H1 (cell line): ENCODE data around the gene SMIM32. TPM values are rescaled to one million over a fixed set of nuclear protein-coding genes. Genes with fewer than 3 reads are reported as not detected.

Source experiments
- CTCF ChIA-PET: fragments of 300-600 bp; sonication (Branson Sonifier 250); formaldehyde crosslinking; loops from one replicate; lab custom pipeline; 2021; ENCODE audit not compliant: partially characterized antibody; lab: Charles Lee
- POLR2A ChIA-PET: fragments of 300-600 bp; sonication (Branson Sonifier 250); formaldehyde crosslinking; loops from one replicate; lab custom pipeline; 2021; ENCODE audit warnings: inconsistent platforms; ENCODE audit not compliant: partially characterized antibody; lab: Charles Lee
- DNase-seq, 2 experiments: peaks; one replicate each; pipeline versions ENCODE4 v3.0.0 to v3.0.0-alpha.2; 2010 to 2022; ENCODE audit warnings: low spot score in 2 of 2, low read depth in 1 of 2, mixed read lengths in 1 of 2
- FAIRE-seq: peaks from 2 replicates; lab custom pipeline; 2011; peaks lifted over from hg19 to GRCh38; lab: Jason Lieb, UNC
- H2AFZ ChIP-seq: 2 replicates; pipeline ENCODE4 v1.8.1; 2012; ENCODE audit warnings: low read length, inconsistent platforms
- H2AK5ac ChIP-seq: 2 replicates; pipeline ENCODE4 v1.6.1; 2013; ENCODE audit warnings: low read depth, low read length
- H2BK120ac ChIP-seq: replicated peaks from 2 replicates; pipeline ENCODE3; 2013; ENCODE audit warnings: low read depth, low read length, inconsistent platforms
- H2BK12ac ChIP-seq: 2 replicates; pipeline ENCODE4 v1.6.1; 2013; ENCODE audit warnings: low read depth, low read length
- H2BK15ac ChIP-seq: 2 replicates; pipeline ENCODE4 v1.6.1; 2013; ENCODE audit warnings: low read length
- H2BK20ac ChIP-seq: 2 replicates; pipeline ENCODE4 v1.6.1; 2013; ENCODE audit warnings: low read length
- H2BK5ac ChIP-seq: 2 replicates; pipeline ENCODE4 v1.6.1; 2013; ENCODE audit warnings: low read depth, low read length
- H3K14ac ChIP-seq: 2 replicates; pipeline ENCODE4 v1.6.1; 2013; ENCODE audit warnings: inconsistent platforms; ENCODE audit not compliant: insufficient read length
- H3K18ac ChIP-seq: 2 replicates; pipeline ENCODE4 v1.6.1; 2013; ENCODE audit warnings: low read length; ENCODE audit errors: extremely low read depth
- H3K23ac ChIP-seq: 2 replicates; pipeline ENCODE4 v1.6.1; 2013; ENCODE audit warnings: inconsistent platforms; ENCODE audit not compliant: insufficient read length
- H3K23me2 ChIP-seq: 2 replicates; pipeline ENCODE4 v1.6.1; 2013; ENCODE audit warnings: low read depth, low read length
- H3K27ac ChIP-seq: 2 replicates; pipeline ENCODE4 v1.6.1; 2011; ENCODE audit warnings: low read depth, low read length, inconsistent platforms
- H3K27me3 ChIP-seq, 4 experiments: replicated peaks in 1 of 4; 1 replicate in 1 of 4; 2 replicates in 3 of 4; pipeline versions ENCODE4 v1.6.1 to v1.8.1; 2011 to 2013; ENCODE audit warnings: low read length in 3 of 4, mild to moderate bottlenecking in 3 of 4, inconsistent platforms in 2 of 4, mixed read lengths in 2 of 4, moderate library complexity in 1 of 4; ENCODE audit not compliant: control insufficient read depth in 3 of 4, insufficient read depth in 3 of 4; ENCODE audit errors: extremely low read depth in 1 of 4
- H3K36me3 ChIP-seq, 4 experiments: 2 replicates each; pipeline versions ENCODE4 v1.6.1 to v1.8.1; 2011 to 2013; ENCODE audit warnings: mild to moderate bottlenecking in 4 of 4, low read length in 3 of 4, moderate library complexity in 2 of 4, control low read depth in 1 of 4, inconsistent platforms in 1 of 4; ENCODE audit not compliant: insufficient read depth in 4 of 4, control insufficient read depth in 2 of 4
- H3K4ac ChIP-seq: replicated peaks from 2 replicates; pipeline ENCODE3; 2013; ENCODE audit warnings: low read length, low read depth, mixed read lengths, inconsistent platforms; ENCODE audit not compliant: insufficient read length
- H3K4me1 ChIP-seq, 4 experiments: replicated peaks in 1 of 4; 1 replicate in 1 of 4; 2 replicates in 3 of 4; pipeline versions ENCODE4 v1.6.1 to v1.8.1; 2011 to 2013; ENCODE audit warnings: low read length in 3 of 4, inconsistent platforms in 2 of 4, mixed read lengths in 1 of 4; ENCODE audit not compliant: insufficient read depth in 4 of 4, control insufficient read depth in 3 of 4
- H3K4me2 ChIP-seq, 2 experiments: 2 replicates each; pipeline versions ENCODE4 v1.6.1 to v1.8.1; 2011 to 2013; ENCODE audit warnings: low read depth in 2 of 2, low read length in 2 of 2, control low read depth in 1 of 2, inconsistent platforms in 1 of 2, mild to moderate bottlenecking in 1 of 2; ENCODE audit not compliant: insufficient read depth in 1 of 2
- H3K4me3 ChIP-seq, 4 experiments: fragments of 200-600, 300-600 bp in 1 of 4; sonication (generic), shearing (Covaris generic), sonication (Bioruptor Twin) in 1 of 4; 2 replicates each; pipeline versions ENCODE4 v1.5.1 to v1.8.1; 2011 to 2016; ENCODE audit warnings: low read length in 4 of 4, low read depth in 3 of 4, control low read depth in 2 of 4, inconsistent platforms in 2 of 4, mild to moderate bottlenecking in 2 of 4, mixed read lengths in 1 of 4, moderate library complexity in 1 of 4; ENCODE audit not compliant: insufficient read depth in 2 of 4; ENCODE audit errors: extremely low read depth in 1 of 4
- H3K56ac ChIP-seq: replicated peaks from 2 replicates; pipeline ENCODE3; 2013; ENCODE audit warnings: low read depth, mild to moderate bottlenecking, mixed read lengths, low read length, inconsistent platforms; ENCODE audit not compliant: insufficient read length
- H3K79me1 ChIP-seq: 2 replicates; pipeline ENCODE4 v1.6.1; 2013; ENCODE audit warnings: low read depth, low read length, control low read depth
- H3K79me2 ChIP-seq, 2 experiments: 2 replicates each; pipeline versions ENCODE4 v1.6.1 to v1.8.1; 2012 to 2013; ENCODE audit warnings: low read length in 2 of 2, mild to moderate bottlenecking in 2 of 2, inconsistent platforms in 1 of 2; ENCODE audit not compliant: insufficient read depth in 2 of 2, control insufficient read depth in 1 of 2
- H3K9ac ChIP-seq, 4 experiments: replicated peaks in 1 of 4; 1 replicate in 1 of 4; 2 replicates in 3 of 4; pipeline versions ENCODE4 v1.6.1 to v1.8.1; 2011 to 2013; ENCODE audit warnings: low read depth in 3 of 4, low read length in 3 of 4, control low read depth in 2 of 4, mild to moderate bottlenecking in 2 of 4, moderate library complexity in 2 of 4, inconsistent platforms in 1 of 4; ENCODE audit errors: extremely low read depth in 1 of 4
- H3K9me3 ChIP-seq, 2 experiments: 2 replicates each; pipeline versions ENCODE4 v1.6.1 to v1.8.1; 2012 to 2013; ENCODE audit warnings: mild to moderate bottlenecking in 2 of 2, moderate library complexity in 2 of 2, control low read depth in 1 of 2, inconsistent platforms in 1 of 2, low read depth in 1 of 2, low read length in 1 of 2, mixed read lengths in 1 of 2; ENCODE audit not compliant: insufficient read depth in 2 of 2
- H4K20me1 ChIP-seq, 2 experiments: replicated peaks in 1 of 2; 2 replicates each; pipeline versions ENCODE3 to v1.8.1; 2011 to 2013; ENCODE audit warnings: inconsistent platforms in 2 of 2, low read length in 2 of 2, mild to moderate bottlenecking in 1 of 2; ENCODE audit not compliant: insufficient read depth in 2 of 2, control insufficient read depth in 1 of 2
- H4K5ac ChIP-seq: 2 replicates; pipeline ENCODE4 v1.6.1; 2013; ENCODE audit warnings: low read length, low read depth, mixed read lengths, inconsistent platforms; ENCODE audit not compliant: insufficient read length
- H4K8ac ChIP-seq: 2 replicates; pipeline ENCODE4 v1.8.0; 2013; ENCODE audit warnings: mild to moderate bottlenecking, moderate library complexity, low read length, inconsistent platforms; ENCODE audit not compliant: insufficient read depth; ENCODE audit errors: extremely low read depth
- H4K91ac ChIP-seq: replicated peaks from 2 replicates; pipeline ENCODE3; 2013; ENCODE audit warnings: low read length, mixed read lengths, inconsistent platforms; ENCODE audit not compliant: insufficient read length
- ASH2L ChIP-seq: fragments of 200-600, 300-600 bp; sonication (generic); IDR thresholded peaks from one replicate; pipeline ENCODE4 v1.7.1; 2017; ENCODE audit warnings: low read length
- BACH1 ChIP-seq: IDR thresholded peaks from 2 replicates; pipeline ENCODE4 v1.6.1; 2012; ENCODE audit warnings: low read length, improper control_type of control experiment
- BCL11A ChIP-seq, 2 experiments: IDR thresholded peaks; one replicate each; pipeline ENCODE4 v1.6.1; 2011; ENCODE audit warnings: low read depth in 2 of 2, low read length in 2 of 2, mild to moderate bottlenecking in 2 of 2
- E2F6 ChIP-seq: IDR thresholded peaks from 2 replicates; pipeline ENCODE4 v1.6.1; 2012; ENCODE audit warnings: inconsistent platforms
- GABPA ChIP-seq: IDR thresholded peaks from 2 replicates; pipeline ENCODE4 v1.6.1; 2011; ENCODE audit warnings: mild to moderate bottlenecking, low read length, moderate library complexity, borderline replicate concordance; ENCODE audit not compliant: insufficient read depth
- KDM5A ChIP-seq: fragments of 200-600 bp; IDR thresholded peaks from 2 replicates; pipeline ENCODE4 v1.7.1; 2012; ENCODE audit warnings: mild to moderate bottlenecking, low read length, inconsistent platforms, mixed read lengths
- POLR2A ChIP-seq, 2 experiments: IDR thresholded peaks; 1 replicate in 1 of 2; 2 replicates in 1 of 2; pipeline ENCODE4 v1.6.1; 2011; ENCODE audit warnings: low read depth in 2 of 2, low read length in 2 of 2, mild to moderate bottlenecking in 2 of 2; ENCODE audit errors: control extremely low read depth in 1 of 2
- RBBP5 ChIP-seq: IDR thresholded peaks from 2 replicates; pipeline ENCODE4 v1.7.1; 2012; ENCODE audit warnings: low read depth, mild to moderate bottlenecking, inconsistent platforms, low read length, moderate library complexity, borderline replicate concordance
- RNF2 ChIP-seq: fragments of 200-900, 300-1000 bp; sonication (generic); IDR thresholded peaks from 2 replicates; pipeline ENCODE4 v1.7.1; 2016; ENCODE audit warnings: borderline replicate concordance, low read depth, mild to moderate bottlenecking, antibody characterized with exemption, low read length; ENCODE audit not compliant: poor library complexity, severe bottlenecking; ENCODE audit errors: missing control alignments
- RXRA ChIP-seq: IDR thresholded peaks from 2 replicates; pipeline ENCODE4 v1.6.1; 2011; ENCODE audit warnings: low read depth, mild to moderate bottlenecking, low read length, moderate library complexity; ENCODE audit not compliant: insufficient read depth
- SIN3A ChIP-seq, 2 experiments: IDR thresholded peaks in 1 of 2; conservative IDR thresholded peaks in 1 of 2; 2 replicates each; pipeline ENCODE4 v1.6.1; 2011 to 2012; ENCODE audit warnings: low read length in 2 of 2, improper control_type of control experiment in 1 of 2, low read depth in 1 of 2, mild to moderate bottlenecking in 1 of 2
- SIX5 ChIP-seq: IDR thresholded peaks from 2 replicates; pipeline ENCODE4 v1.6.1; 2011; ENCODE audit warnings: mild to moderate bottlenecking, low read depth, low read length
- TBP ChIP-seq: IDR thresholded peaks from 2 replicates; pipeline ENCODE4 v1.6.1; 2011; ENCODE audit warnings: low read depth, low read length, improper control_type of control experiment
- TCF12 ChIP-seq: IDR thresholded peaks from 2 replicates; pipeline ENCODE4 v1.6.1; 2011; ENCODE audit warnings: low read depth, mild to moderate bottlenecking, low read length
- WGBS, 2 experiments: shearing (Covaris generic) in 1 of 2; methylation state at CpG; one replicate each; pipeline versions ENCODE4 v1.1.6 to v1.1.7; 2013 to 2015; ENCODE audit warnings: low lambda C conversion rate in 2 of 2, mixed read lengths in 2 of 2, inconsistent platforms in 1 of 2, low coverage in 1 of 2, missing lambda C conversion rate in 1 of 2; ENCODE audit not compliant: insufficient replicate concordance in 2 of 2, insufficient coverage in 1 of 2, insufficient read length in 1 of 2; ENCODE audit errors: extremely low coverage in 1 of 2, missing lambda C conversion rate in 1 of 2; 5-methylcytosine and 5-hydroxymethylcytosine counted together
- polyA plus RNA-seq, 7 experiments: library from polyadenylated mRNA; depleted of rRNA in 3 of 7; stranded (reverse) in 5 of 7; unstranded in 2 of 7; fragments of >200 nt in 5 of 7; fragments of 200-250 nt in 2 of 7; gene quantifications; 1 replicate in 5 of 7; 2 replicates in 1 of 7; 4 replicates in 1 of 7; pipeline versions ENCODE4 v1.2.1 to v1.2.3, GENCODE V29; 2011 to 2013; ENCODE audit warnings: missing spikeins in 2 of 7, mixed read lengths in 2 of 7
- total RNA-seq: library from RNA; stranded (reverse); fragmentation: NEBNext Ultra II Directional; extraction: Animal tissue kit (Norgen Biotek cat#: 25700); gene quantifications from 2 replicates; pipeline ENCODE4 v1.2.1, GENCODE V29; 2021

Gene SMIM32
- total and polyA plus RNA-seq, 2 of the 8 experiments (the other 6 are each of a cell fraction or from before 2014, with no cell fraction given) = 0.09 to 0.22 TPM

GRCh38 chr5:136155078-136155477, 37.9 kb downstream of the SMIM32 start:
- CTCF ChIA-PET = no interaction called here
- Histone ChIP-seq H3K27ac (no peak overlapping the region), H3K56ac (no peak overlapping the region), H3K14ac (no peak overlapping the region), H2BK5ac (no peak overlapping the region), H2BK15ac (no peak overlapping the region), H2BK120ac (no peak overlapping the region), H3K23me2 (no peaks in the 10 kb centered on the region; the same call in 1 of the 2 replicates), H2BK12ac (no peak overlapping the region), H3K4me2 (no peak overlapping the region), H2AFZ (no peak overlapping the region), H4K5ac (no peak overlapping the region), H3K79me1 (peaks cover 2% of the 10 kb centered on the region), H4K8ac (no peak overlapping the region), H3K23ac (no peak overlapping the region), H3K18ac (no peak overlapping the region), H3K79me2 (peaks cover 0 to 65% of the 10 kb centered on the region in 2 experiments; a peak in 2 of 4 replicates), H3K4ac (no peak overlapping the region), H3K27me3 (no peaks in the 10 kb centered on the region), H3K9ac (no peak overlapping the region), H3K36me3 (peaks cover 4 to 34% (median 20%) of the 10 kb centered on the region in 4 experiments; a peak in 7 of 8 replicates), H3K9me3 (peaks cover 0 to 3% of the 10 kb centered on the region in 2 experiments; a peak in 1 of 4 replicates), H2AK5ac (no peak overlapping the region), H4K20me1 (peaks cover 9 to 13% of the 10 kb centered on the region in 2 experiments), H3K4me3 (no peak overlapping the region), H4K91ac (no peak overlapping the region), H3K4me1 (no peaks in the 10 kb centered on the region), H2BK20ac (no peak overlapping the region)
- POLR2A ChIA-PET = no interaction called here
- WGBS, 2 experiments = 82% methylated on average over 2 of the region's 2 CpGs; no CpG with 5 or more reads in 1 of the 2 experiments
- no peak for DNase-seq
- FAIRE-seq = no peak
- TF ChIP-seq RBBP5 (no peak), E2F6 (no peak), SIX5 (no peak), SIN3A (conservative IDR thresholded peaks at IDR 0.05 in 1 of 2, IDR thresholded peaks at IDR 0.05 in 1 of 2; ENCODE audit: low read depth in 1 of 2, low read length in 2 of 2) (no peak), TBP (no peak), KDM5A (no peak), ASH2L (no peak), POLR2A (IDR thresholded peaks at IDR 0.05; ENCODE audit: control extremely low read depth in 1 of 2, low read depth in 2 of 2, low read length in 2 of 2) (no peak), RNF2 (no peak), BACH1 (no peak), TCF12 (no peak), BCL11A (IDR thresholded peaks at IDR 0.05; ENCODE audit: low read depth in 2 of 2, low read length in 2 of 2) (no peak), GABPA (no peak), RXRA (no peak)
